ENCODE results near the gene PDE4B.

The PDE4B gene

GRCh38 chr1:66262208-66262963 is 469.7 kb downstream of the PDE4B start:
- no peak for DNase-seq (ENCODE audit: low spot score)

DNA sequence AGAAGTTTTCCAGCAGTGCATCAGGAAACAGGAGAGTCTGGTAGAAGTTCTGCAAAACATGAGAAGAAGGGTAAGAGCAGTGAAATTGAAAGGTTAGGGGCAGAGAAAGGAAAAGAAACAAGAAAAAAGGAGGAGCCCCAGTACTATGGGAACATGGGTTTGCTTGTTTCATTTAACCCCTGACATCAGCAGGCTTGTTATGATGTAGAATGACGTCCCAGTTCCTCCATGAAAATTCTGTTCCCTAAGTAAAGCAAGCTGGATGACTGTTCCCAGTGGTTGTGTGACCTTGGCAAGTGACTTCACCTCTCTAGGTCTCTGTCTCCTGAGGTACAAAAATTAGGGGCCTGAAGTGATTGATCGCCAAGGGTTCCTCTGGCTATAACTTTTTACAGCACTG is 472.6 kb downstream of the PDE4B start:
- no peak for DNase-seq (ENCODE audit: low spot score)

- no peak for DNase-seq (ENCODE audit: low spot score)
Measured at GRCh38 chr1:66265796-66266195, 473.1 kb downstream of the PDE4B start.

DNA sequence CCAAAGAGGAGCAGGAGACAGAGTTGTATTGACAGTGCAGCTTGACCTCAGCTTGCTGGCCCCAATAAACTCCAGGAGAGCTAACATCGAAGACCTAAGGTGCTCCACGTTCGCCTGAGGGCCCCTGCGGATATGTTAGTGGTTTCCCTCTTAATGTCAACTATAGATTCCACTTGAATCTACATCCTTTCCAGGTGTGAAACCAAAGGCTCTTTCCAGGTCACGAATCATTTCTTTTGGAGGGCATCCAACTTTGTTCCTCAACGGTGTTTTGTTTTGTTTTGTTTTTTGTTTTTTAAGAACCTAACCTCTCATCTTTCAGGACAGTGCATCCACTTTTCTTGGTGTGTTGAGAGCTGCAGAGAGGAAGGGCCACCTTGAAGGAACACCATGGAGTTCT is 473.7 kb downstream of the PDE4B start:
- no peak for DNase-seq (ENCODE audit: low spot score)

- no peak for DNase-seq (ENCODE audit: low spot score)
Measured at GRCh38 chr1:66266756-66267155, 474.1 kb downstream of the PDE4B start.

- DNase-seq (ENCODE audit: low spot score) = no peak
Measured at GRCh38 chr1:66267201-66267940, 474.7 kb downstream of the PDE4B start.

GRCh38 chr1:66269222-66269621 is 476.5 kb downstream of the PDE4B start:
- DNase-seq (ENCODE audit: low spot score) = no peak

GRCh38 chr1:66270119-66270812 is 477.6 kb downstream of the PDE4B start:
- DNase-seq (ENCODE audit: low spot score) = no peak

- DNase-seq (ENCODE audit: low spot score) = peak; percentile 66
Measured at GRCh38 chr1:66271216-66271903, 478.7 kb downstream of the PDE4B start.

DNA sequence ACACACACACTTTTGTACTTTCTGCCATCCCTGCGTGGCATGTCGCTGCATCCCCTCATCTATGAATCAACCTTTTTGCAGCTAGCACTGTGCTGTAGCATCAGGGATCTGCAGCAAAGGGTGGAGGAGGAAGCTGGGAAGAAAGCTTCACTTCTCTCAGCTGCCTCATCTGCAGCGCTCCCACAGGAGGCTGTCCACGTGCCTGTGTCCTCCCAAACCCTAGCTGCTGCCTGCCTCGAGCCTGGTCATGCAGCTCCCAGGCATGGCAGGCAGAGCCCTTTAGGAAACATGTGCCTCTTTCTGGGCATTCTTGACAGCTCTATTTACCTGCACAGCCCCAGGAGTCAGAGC is 479.2 kb downstream of the PDE4B start:
- peak; percentile 11 for DNase-seq (ENCODE audit: low spot score)

DNA sequence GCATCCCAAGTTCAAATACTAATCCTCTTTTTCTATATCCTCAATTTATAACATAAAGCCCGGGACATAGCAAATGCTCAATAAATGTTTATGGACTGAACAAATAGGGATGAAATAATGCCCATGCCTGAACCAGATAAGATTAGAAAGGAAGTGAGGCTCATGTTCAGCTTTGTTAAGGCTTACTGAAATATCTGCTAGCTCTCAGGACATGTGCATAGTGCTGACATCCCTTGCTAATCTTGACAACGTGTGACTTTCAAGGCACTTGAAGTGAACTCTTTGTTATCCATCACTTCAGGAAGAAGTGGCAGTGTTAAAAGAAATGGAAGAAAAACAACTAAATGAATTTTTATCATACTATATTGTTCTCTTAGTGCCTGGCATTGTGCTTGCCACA is 481.0 kb downstream of the PDE4B start:
- no peak for DNase-seq (ENCODE audit: low spot score)

DNA sequence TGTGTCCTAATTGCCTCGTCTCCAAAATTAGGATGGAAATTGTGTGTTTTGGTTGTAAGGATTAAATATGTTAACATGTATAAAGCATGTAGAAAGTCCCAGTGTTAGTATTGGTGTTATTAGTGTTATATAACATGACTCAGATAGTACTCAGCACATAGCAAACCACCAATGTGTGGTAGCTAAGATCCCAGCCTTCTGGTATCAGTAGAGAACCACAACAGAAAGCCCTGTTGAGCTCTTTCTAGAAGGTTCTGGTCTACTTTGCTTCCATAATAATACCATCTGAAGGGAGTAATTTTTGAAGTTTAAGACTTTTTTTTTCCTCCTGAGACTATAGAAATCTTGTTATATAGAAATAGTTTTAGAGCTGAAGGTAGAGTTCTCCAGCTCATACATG is 481.9 kb downstream of the PDE4B start:
- DNase-seq (ENCODE audit: low spot score) = no peak

- no peak for DNase-seq (ENCODE audit: low spot score)
Measured at GRCh38 chr1:66275083-66275482, 482.4 kb downstream of the PDE4B start.

DNA sequence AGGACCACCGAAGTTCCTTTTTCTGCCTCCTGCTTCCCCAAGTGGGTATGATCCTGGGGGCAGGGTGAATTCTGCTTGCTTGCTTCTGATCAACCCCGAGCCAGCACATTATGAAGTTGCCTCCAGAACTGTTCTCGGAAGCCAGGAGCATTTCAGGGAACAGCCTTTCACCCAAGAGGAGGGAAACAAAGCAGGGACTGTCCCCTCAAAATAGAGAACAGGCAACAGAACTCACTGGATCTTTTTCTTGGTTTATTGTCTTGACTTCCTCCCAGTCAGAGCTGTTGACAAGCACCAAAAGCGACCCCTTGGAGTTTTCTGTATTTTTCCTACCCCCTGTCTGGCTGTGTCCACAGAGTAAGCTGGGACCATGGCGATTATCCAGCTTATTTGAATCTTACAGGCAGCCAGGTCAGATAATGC is 482.9 kb downstream of the PDE4B start:
- DNase-seq (ENCODE audit: low spot score) = no peak

- DNase-seq (ENCODE audit: low spot score) = no peak
Measured at GRCh38 chr1:66276218-66276617, 483.5 kb downstream of the PDE4B start.

- DNase-seq (ENCODE audit: low spot score) = no peak
Measured at GRCh38 chr1:66278260-66279021, 485.7 kb downstream of the PDE4B start.

DNA sequence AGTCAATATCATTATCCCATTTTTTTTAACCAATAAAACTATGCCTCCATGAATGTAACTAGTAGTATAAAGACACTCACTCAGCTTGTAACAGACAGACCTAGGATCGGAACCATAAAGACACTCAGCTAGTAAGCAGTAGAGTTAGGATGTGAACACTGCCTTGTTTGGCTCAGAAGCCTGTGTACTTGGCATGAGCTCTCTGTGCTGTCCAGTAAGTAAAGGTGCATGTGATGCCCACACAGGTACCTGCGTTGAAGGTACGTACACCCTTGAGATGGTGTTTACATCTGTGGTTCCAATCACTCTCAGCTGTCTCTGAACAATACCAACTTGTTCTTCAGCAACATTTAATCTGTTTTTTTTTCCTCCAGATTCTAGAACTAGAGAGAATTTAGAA is 489.1 kb downstream of the PDE4B start:
- DNase-seq (ENCODE audit: low spot score) = no peak

GRCh38 chr1:66282343-66282852 is 489.7 kb downstream of the PDE4B start:
- DNase-seq (ENCODE audit: low spot score) = no peak

GRCh38 chr1:66282891-66283621 is 490.4 kb downstream of the PDE4B start:
- DNase-seq (ENCODE audit: low spot score) = no peak

GRCh38 chr1:66283622-66284041 is 490.9 kb downstream of the PDE4B start:
- no peak for DNase-seq (ENCODE audit: low spot score)

DNA sequence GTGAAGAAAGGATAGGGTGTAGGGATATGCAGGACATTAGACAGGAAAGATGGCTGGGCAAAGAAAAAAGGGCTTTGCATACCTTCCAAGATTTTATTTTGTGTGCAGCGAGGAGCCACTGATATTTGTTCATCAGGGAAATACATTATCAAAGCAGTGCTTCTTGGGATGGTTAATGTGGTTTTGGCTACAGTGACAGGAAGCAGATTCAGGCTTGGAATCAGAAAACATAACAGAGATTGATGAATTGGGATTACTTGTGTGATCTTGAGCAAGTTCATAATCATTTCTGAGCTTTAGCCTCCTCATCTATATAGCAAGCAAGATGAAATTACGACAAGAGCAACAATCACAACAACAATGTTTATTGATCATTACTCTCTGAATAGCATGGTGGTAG is 492.1 kb downstream of the PDE4B start:
- no peak for DNase-seq (ENCODE audit: low spot score)
